ENCODE measurements around the gene CIB4. TPM values are rescaled to one million over a fixed set of nuclear protein-coding genes. Genes with fewer than 3 reads are reported as not detected.

Gene CIB4
- total and polyA plus RNA-seq, 9 of the 15 experiments (the other 6 are each of a cell fraction or from before 2014, with no cell fraction given) = not detected

- H3K4me1 ChIP-seq (replicated peaks in 1 of 2; ENCODE audit: control insufficient read depth in 2 of 2, insufficient read depth in 2 of 2, low read length in 2 of 2) = 0 out of 5 replicates have a peak, but pooled peaks cover 0 to 3% of the 10 kb centered on the region in 2 experiments
- BruUV-seq (replicated peaks) = no TSS peak
- no peaks in the 10 kb centered on the region for H3K9me1 ChIP-seq (ENCODE audit: control insufficient read depth, insufficient read depth, low read length)
- H3K79me2 ChIP-seq (ENCODE audit: control insufficient read depth, insufficient read depth, low read length) = no peaks in the 10 kb centered on the region
- no peak for FAIRE-seq
- CTCF ChIA-PET (ENCODE audit: low intra/inter-chr PET ratio) = no interaction called here
- DNase-seq (ENCODE audit: extremely low read depth in 1 of 4, low spot score in 3 of 4) = no peak
- 0% methylated on average over 10 of the region's 12 CpGs for WGBS (ENCODE audit: insufficient coverage, low coverage, missing lambda C conversion rate)
- ATAC-seq = no peak
- no peak overlapping the region for H3K27ac ChIP-seq (ENCODE audit: extremely low read depth, low read depth, low read length)
- POLR2A ChIA-PET = interaction anchor here (1.0 to 1.8 kb wide), 2 partner anchors 14 to 18 kb away, joined by 3 to 5 read pairs; no protein-coding TSS in a partner anchor
- no peaks in the 10 kb centered on the region for H4K20me1 ChIP-seq (replicated peaks; ENCODE audit: control insufficient read depth, insufficient read depth, low read length)
- 0 out of 2 replicates have a peak, but pooled peaks cover 2% of the 10 kb centered on the region for H3K9me3 ChIP-seq (replicated peaks; ENCODE audit: control insufficient read depth, insufficient read depth, low read depth, low read length)
- in situ Hi-C loops (cut with MboI) (no loop called here), intact Hi-C loops (cut with micrococcal nuclease) (no loop called here)
- no peak overlapping the region for H3K4me3 ChIP-seq
- H3K9ac ChIP-seq (ENCODE audit: insufficient read depth in 1 of 2, low read depth in 2 of 2, low read length in 2 of 2) = no peak overlapping the region
- TF ChIP-seq TCF7 (IDR thresholded peaks at IDR 0.05; ENCODE audit: borderline replicate concordance) (no peak), HINFP (tag; conservative IDR thresholded peaks at IDR 0.05; ENCODE audit: low read depth) (no peak), SPI1 (IDR thresholded peaks at IDR 0.05; ENCODE audit: borderline replicate concordance, low read depth, low read length) (no peak), ZNF512 (tag; IDR thresholded peaks at IDR 0.05) (no peak), ZBTB12 (CRISPR knock-in tag; IDR thresholded peaks at IDR 0.05) (no peak), RB1 (IDR thresholded peaks at IDR 0.05; ENCODE audit: low read depth) (no peak), ZNF316 (IDR thresholded peaks at IDR 0.05) (peak; percentile 48), ELK1 (CRISPR knock-in tag; IDR thresholded peaks at IDR 0.05) (no peak), MEF2D (tag; conservative IDR thresholded peaks at IDR 0.05; ENCODE audit: low read depth) (no peak)
- no peaks in the 10 kb centered on the region for H3K36me3 ChIP-seq (ENCODE audit: control insufficient read depth, insufficient read depth, low read length)
- H3K27me3 ChIP-seq (ENCODE audit: control insufficient read depth in 2 of 2, insufficient read depth in 2 of 2, low read length in 2 of 2) = peaks cover 24 to 74% of the 10 kb centered on the region in 2 experiments
- no peak overlapping the region for H2AFZ ChIP-seq (ENCODE audit: low read depth, low read length)
- no peak overlapping the region for H3K4me2 ChIP-seq (ENCODE audit: insufficient read depth, low read length)
These were observed 9.7 kb upstream of the CIB4 start for GRCh38 chr2:26650713-26651469.
